Upper lobe of left lung (tissue), 4 donors: ENCODE measurements around the gene CLASP1.

Experiments
- CTCF ChIP-seq, 6 experiments: fragments of 450-650 bp in 4 of 6; fragments of 200-600 bp in 2 of 6; sonication (generic) in 2 of 6; IDR thresholded peaks; one replicate each; pipeline ENCODE4 v1.5.1; 2016 to 2019; ENCODE audit warnings: antibody characterized with exemption in 6 of 6
- EP300 ChIP-seq, 4 donors: sonication (generic); formaldehyde crosslinking; IDR thresholded peaks; one replicate each; pipeline ENCODE4 v1.5.1; 2017; ENCODE audit warnings: antibody characterized with exemption in 4 of 4, control low read depth in 2 of 4
- POLR2A ChIP-seq, 4 donors: fragments of 450-650 bp; IDR thresholded peaks; one replicate each; pipeline ENCODE4 v1.5.1; 2016 to 2017; ENCODE audit warnings: antibody characterized with exemption in 4 of 4, mild to moderate bottlenecking in 2 of 4
- POLR2AphosphoS5 ChIP-seq, 2 donors: sonication (generic); formaldehyde crosslinking; IDR thresholded peaks; one replicate each; pipeline ENCODE4 v1.5.1; 2017; ENCODE audit warnings: antibody characterized with exemption in 2 of 2

GRCh38 chr2:121567452-121567851, 81.8 kb downstream of the CLASP1 start:
- TF ChIP-seq CTCF (IDR thresholded peaks at IDR 0.05) (no peak), POLR2AphosphoS5 (IDR thresholded peaks at IDR 0.05) (no peak), EP300 (IDR thresholded peaks at IDR 0.05) (no peak), POLR2A (IDR thresholded peaks at IDR 0.05) (no peak)
